SK-N-MC (cell line): Measurements from ENCODE around the gene RAB28.

Experiments used
- FOXP2 ChIP-seq: optimal IDR thresholded peaks from 2 replicates; pipeline ENCODE3; 2011; ENCODE audit warnings: mild to moderate bottlenecking, moderate library complexity; ENCODE audit not compliant: insufficient read depth; ENCODE audit errors: extremely low read length, control extremely low read depth
- POLR2AphosphoS5 ChIP-seq: IDR thresholded peaks from 2 replicates; pipeline ENCODE4 v1.6.1; 2012; ENCODE audit warnings: mild to moderate bottlenecking, low read depth, low read length, borderline replicate concordance

DNA sequence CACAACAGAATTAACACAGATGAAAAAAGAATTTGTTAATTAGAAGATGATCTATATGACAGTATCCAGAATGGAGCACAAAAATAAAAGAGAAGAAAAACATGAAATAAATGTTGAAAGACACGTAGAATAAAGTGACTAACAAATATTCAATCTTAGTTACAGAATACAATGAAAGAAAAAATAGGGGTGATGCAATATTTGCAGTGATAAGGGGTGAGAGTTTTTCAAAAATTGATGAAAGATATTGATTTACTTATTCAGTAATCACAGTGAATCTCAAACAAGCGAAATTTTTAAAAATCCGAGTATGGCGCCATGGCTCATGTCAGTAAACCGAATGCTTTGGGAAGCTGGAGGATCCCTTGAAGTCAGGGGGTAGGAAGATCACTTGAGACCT, 20.2 kb upstream of the RAB28 start:
- no peak for TF ChIP-seq FOXP2
- no peak for TF ChIP-seq POLR2AphosphoS5
